ENCODE results near the gene TRIB2. TPM values are rescaled to one million over a fixed set of nuclear protein-coding genes. Genes with fewer than 3 reads are reported as not detected.

TRIB2 gene
- total RNA-seq, 1 donor from 2014 or later = 68.8 TPM

DNA sequence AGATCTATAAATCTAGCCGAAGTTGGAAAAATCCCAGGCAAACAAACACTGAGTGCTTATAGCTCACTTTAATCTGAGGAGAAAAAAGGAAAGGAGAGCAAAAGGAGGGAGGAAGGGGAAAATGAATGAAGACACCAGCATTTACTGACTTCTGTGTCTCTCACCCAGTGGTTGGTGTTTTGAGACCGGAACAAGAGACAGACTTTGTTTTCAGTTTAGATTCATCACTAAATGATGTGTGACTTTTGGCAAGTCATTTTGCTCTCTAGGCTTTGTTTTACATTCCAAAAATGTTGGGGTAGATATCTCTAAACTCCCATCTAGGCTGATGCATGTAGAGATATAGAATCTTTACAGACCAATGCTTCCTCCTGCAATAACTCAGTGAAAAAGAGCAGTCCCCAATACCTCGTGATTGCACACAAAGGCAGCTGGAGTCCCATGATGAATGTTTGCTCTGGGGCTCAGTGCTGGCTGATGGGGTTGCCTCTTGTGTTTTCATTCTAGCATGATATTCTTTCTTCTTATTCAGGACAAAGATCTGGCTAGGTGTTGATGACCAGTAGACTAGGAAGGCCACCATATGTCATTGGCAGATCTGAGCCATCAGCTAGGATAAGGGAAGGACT is 51.4 kb downstream of the TRIB2 start:
- no peak overlapping the region for H3K27ac Mint-ChIP-seq
- no peaks in the 10 kb centered on the region for H3K9me3 Mint-ChIP-seq
- no peak overlapping the region for H2AFZ ChIP-seq (replicated peaks)
- H3F3A ChIP-seq (ENCODE audit: low read depth) = no peaks in the 10 kb centered on the region
- H3K27ac ChIP-seq = no peak overlapping the region
- TF ChIP-seq EZH2 (IDR thresholded peaks at IDR 0.05) = no peak
- TF ChIP-seq, protein P1, sequence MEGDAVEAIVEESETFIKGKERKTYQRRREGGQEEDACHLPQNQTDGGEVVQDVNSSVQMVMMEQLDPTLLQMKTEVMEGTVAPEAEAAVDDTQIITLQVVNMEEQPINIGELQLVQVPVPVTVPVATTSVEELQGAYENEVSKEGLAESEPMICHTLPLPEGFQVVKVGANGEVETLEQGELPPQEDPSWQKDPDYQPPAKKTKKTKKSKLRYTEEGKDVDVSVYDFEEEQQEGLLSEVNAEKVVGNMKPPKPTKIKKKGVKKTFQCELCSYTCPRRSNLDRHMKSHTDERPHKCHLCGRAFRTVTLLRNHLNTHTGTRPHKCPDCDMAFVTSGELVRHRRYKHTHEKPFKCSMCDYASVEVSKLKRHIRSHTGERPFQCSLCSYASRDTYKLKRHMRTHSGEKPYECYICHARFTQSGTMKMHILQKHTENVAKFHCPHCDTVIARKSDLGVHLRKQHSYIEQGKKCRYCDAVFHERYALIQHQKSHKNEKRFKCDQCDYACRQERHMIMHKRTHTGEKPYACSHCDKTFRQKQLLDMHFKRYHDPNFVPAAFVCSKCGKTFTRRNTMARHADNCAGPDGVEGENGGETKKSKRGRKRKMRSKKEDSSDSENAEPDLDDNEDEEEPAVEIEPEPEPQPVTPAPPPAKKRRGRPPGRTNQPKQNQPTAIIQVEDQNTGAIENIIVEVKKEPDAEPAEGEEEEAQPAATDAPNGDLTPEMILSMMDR (IDR thresholded peaks at IDR 0.05) = no peak
- TF ChIP-seq EZH2phosphoT487 (IDR thresholded peaks at IDR 0.05) = no peak
- peaks cover 6% of the 10 kb centered on the region for H3K4me1 ChIP-seq
- DNase-seq (ENCODE audit: low spot score) = no peak
- peaks cover 12% of the 10 kb centered on the region for H3K4me1 Mint-ChIP-seq
- H3K36me3 ChIP-seq = no peaks in the 10 kb centered on the region
- H4K20me1 ChIP-seq (ENCODE audit: low read depth) = no peaks in the 10 kb centered on the region
- no peaks in the 10 kb centered on the region for H3K79me2 ChIP-seq (ENCODE audit: low read depth)
- H3K36me3 Mint-ChIP-seq = no peaks in the 10 kb centered on the region
- peaks cover 7% of the 10 kb centered on the region for H3K27me3 ChIP-seq
- H3K27me3 Mint-ChIP-seq (ENCODE audit: insufficient read depth, low read depth) = peaks cover 3% of the 10 kb centered on the region
- no peaks in the 10 kb centered on the region for H3K9me3 ChIP-seq (ENCODE audit: low read depth)
- no peak overlapping the region for H3K4me3 Mint-ChIP-seq
- no peak overlapping the region for H3K4me2 ChIP-seq
- H3K4me3 ChIP-seq = no peak overlapping the region
- no peak overlapping the region for H3K9ac ChIP-seq

- no peak overlapping the region for H3K4me3 ChIP-seq
- no peak for TF ChIP-seq EZH2 (IDR thresholded peaks at IDR 0.05)
- TF ChIP-seq EZH2phosphoT487 (IDR thresholded peaks at IDR 0.05) = no peak
- TF ChIP-seq, protein P1 (IDR thresholded peaks at IDR 0.05) = no peak
- no peaks in the 10 kb centered on the region for H3K36me3 ChIP-seq
- no peak overlapping the region for H3K27ac ChIP-seq
- peaks cover 7% of the 10 kb centered on the region for H3K27me3 ChIP-seq
- H3K27me3 Mint-ChIP-seq (ENCODE audit: insufficient read depth, low read depth) = peaks cover 5% of the 10 kb centered on the region
- no peaks in the 10 kb centered on the region for H3K36me3 Mint-ChIP-seq
- H2AFZ ChIP-seq (replicated peaks) = no peak overlapping the region
- no peaks in the 10 kb centered on the region for H3K9me3 ChIP-seq (ENCODE audit: low read depth)
- H3K4me2 ChIP-seq = no peak overlapping the region
- H3F3A ChIP-seq (ENCODE audit: low read depth) = no peaks in the 10 kb centered on the region
- peaks cover 15% of the 10 kb centered on the region for H3K4me1 ChIP-seq
- H3K27ac Mint-ChIP-seq = no peak overlapping the region
- no peaks in the 10 kb centered on the region for H3K79me2 ChIP-seq (ENCODE audit: low read depth)
- H4K20me1 ChIP-seq (ENCODE audit: low read depth) = no peaks in the 10 kb centered on the region
- no peaks in the 10 kb centered on the region for H3K9me3 Mint-ChIP-seq
- H3K4me3 Mint-ChIP-seq = no peak overlapping the region
- DNase-seq (ENCODE audit: low spot score) = no peak
- no peak overlapping the region for H3K9ac ChIP-seq
- H3K4me1 Mint-ChIP-seq = peaks cover 23% of the 10 kb centered on the region
Observed at GRCh38 chr2:12769492-12770105, 52.9 kb downstream of the TRIB2 start.

DNA sequence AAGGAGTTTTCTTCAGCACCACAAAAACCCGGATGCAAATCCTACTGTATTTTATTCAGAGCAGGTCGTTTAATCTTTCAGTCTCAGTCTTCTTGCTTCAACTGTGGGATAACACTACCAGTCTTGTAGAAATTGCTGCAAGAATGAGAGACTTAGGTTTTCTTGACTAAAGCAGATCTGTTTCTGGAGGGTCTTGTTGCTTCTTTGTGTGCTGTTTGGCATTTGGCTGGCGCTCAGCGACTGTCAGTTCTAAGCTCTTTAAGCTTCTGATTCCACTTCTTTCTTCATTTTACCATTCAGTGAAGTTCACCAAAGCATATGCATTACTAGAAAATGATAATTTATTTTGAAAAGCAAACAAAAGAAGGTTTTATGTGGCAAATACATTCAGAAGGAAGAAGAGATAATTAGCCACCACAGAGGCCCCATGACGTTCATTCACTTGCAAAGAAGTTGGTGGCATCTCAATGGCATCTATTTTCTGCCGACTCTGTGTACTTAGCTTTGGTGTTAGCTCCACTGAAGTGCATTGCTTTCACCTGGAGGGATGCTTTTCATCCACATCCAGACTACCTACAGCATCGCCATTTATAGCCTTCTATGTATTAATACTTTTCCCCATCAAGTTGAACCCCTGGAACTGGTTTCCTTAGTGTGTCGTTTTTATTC is 53.7 kb downstream of the TRIB2 start:
- H3K9me3 Mint-ChIP-seq = peaks cover 3% of the 10 kb centered on the region
- Histone ChIP-seq H3K36me3 (no peaks in the 10 kb centered on the region), H3K79me2 (ENCODE audit: low read depth) (no peaks in the 10 kb centered on the region), H4K20me1 (ENCODE audit: low read depth) (no peaks in the 10 kb centered on the region), H2AFZ (replicated peaks) (no peak overlapping the region), H3K27me3 (peaks cover 7% of the 10 kb centered on the region), H3K9me3 (ENCODE audit: low read depth) (no peaks in the 10 kb centered on the region), H3K4me3 (no peak overlapping the region), H3K27ac (no peak overlapping the region), H3K9ac (no peak overlapping the region), H3K4me1 (peaks cover 15% of the 10 kb centered on the region), H3K4me2 (no peak overlapping the region), H3F3A (ENCODE audit: low read depth) (no peaks in the 10 kb centered on the region)
- no peaks in the 10 kb centered on the region for H3K36me3 Mint-ChIP-seq
- no peak overlapping the region for H3K4me3 Mint-ChIP-seq
- no peak overlapping the region for H3K27ac Mint-ChIP-seq
- no peak for DNase-seq (ENCODE audit: low spot score)
- peaks cover 28% of the 10 kb centered on the region for H3K4me1 Mint-ChIP-seq
- H3K27me3 Mint-ChIP-seq (ENCODE audit: insufficient read depth, low read depth) = peaks cover 5% of the 10 kb centered on the region
- TF ChIP-seq, protein P1 (IDR thresholded peaks at IDR 0.05) = no peak
- TF ChIP-seq EZH2 (IDR thresholded peaks at IDR 0.05) (no peak), EZH2phosphoT487 (IDR thresholded peaks at IDR 0.05) (no peak)
